B cell (primary cell): Measurements from ENCODE around the gene CADM2.

Experiments used
- EZH2 ChIP-seq: IDR thresholded peaks from 2 replicates; pipeline ENCODE4 v1.6.1; 2012; ENCODE audit warnings: borderline replicate concordance, low read depth, mild to moderate bottlenecking, moderate library complexity, low read length; ENCODE audit not compliant: insufficient read depth, poor library complexity, severe bottlenecking
- TF ChIP-seq, protein P1 (sequence below): fragments of 200-600 bp; IDR thresholded peaks from one replicate; pipeline ENCODE4 v1.8.0; 2022; ENCODE audit warnings: antibody characterized with exemption, mild to moderate bottlenecking

GRCh38 chr3:85288257-85288656 lies 329.5 kb downstream of the CADM2 start:
- TF ChIP-seq, protein P1, sequence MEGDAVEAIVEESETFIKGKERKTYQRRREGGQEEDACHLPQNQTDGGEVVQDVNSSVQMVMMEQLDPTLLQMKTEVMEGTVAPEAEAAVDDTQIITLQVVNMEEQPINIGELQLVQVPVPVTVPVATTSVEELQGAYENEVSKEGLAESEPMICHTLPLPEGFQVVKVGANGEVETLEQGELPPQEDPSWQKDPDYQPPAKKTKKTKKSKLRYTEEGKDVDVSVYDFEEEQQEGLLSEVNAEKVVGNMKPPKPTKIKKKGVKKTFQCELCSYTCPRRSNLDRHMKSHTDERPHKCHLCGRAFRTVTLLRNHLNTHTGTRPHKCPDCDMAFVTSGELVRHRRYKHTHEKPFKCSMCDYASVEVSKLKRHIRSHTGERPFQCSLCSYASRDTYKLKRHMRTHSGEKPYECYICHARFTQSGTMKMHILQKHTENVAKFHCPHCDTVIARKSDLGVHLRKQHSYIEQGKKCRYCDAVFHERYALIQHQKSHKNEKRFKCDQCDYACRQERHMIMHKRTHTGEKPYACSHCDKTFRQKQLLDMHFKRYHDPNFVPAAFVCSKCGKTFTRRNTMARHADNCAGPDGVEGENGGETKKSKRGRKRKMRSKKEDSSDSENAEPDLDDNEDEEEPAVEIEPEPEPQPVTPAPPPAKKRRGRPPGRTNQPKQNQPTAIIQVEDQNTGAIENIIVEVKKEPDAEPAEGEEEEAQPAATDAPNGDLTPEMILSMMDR: no peak
- no peak for TF ChIP-seq EZH2
